Measurements from ENCODE around the gene TMEM132C.

TMEM132C gene

DNA sequence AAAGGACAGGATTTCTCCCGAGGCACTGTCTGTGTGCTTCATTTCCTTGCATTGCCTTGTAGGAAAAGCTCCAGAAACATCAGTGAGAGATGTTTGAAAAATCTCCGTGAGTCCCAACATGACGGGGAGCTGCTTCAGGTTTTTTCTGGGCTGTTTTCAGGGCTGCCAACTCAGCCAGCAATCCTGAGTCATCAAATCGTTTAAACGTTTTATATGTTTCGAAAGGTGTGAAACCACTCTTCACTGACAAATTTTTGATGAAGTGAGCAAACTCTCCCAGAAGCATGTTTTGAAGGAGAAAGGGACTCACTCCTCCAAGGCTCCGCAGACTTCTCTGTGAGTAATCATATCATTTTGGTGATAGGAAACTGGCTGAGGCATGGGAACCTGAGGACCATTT is 240.5 kb downstream of the TMEM132C start:
- TF ChIP-seq, protein P1, sequence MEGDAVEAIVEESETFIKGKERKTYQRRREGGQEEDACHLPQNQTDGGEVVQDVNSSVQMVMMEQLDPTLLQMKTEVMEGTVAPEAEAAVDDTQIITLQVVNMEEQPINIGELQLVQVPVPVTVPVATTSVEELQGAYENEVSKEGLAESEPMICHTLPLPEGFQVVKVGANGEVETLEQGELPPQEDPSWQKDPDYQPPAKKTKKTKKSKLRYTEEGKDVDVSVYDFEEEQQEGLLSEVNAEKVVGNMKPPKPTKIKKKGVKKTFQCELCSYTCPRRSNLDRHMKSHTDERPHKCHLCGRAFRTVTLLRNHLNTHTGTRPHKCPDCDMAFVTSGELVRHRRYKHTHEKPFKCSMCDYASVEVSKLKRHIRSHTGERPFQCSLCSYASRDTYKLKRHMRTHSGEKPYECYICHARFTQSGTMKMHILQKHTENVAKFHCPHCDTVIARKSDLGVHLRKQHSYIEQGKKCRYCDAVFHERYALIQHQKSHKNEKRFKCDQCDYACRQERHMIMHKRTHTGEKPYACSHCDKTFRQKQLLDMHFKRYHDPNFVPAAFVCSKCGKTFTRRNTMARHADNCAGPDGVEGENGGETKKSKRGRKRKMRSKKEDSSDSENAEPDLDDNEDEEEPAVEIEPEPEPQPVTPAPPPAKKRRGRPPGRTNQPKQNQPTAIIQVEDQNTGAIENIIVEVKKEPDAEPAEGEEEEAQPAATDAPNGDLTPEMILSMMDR (IDR thresholded peaks at IDR 0.05; ENCODE audit: low read depth, low read length, missing control alignments): no peak
- in situ Hi-C loops (cut with HindIII; ENCODE audit: low pct_ligation_motif_present, low sequenced_read_pairs): no loop called here

DNA sequence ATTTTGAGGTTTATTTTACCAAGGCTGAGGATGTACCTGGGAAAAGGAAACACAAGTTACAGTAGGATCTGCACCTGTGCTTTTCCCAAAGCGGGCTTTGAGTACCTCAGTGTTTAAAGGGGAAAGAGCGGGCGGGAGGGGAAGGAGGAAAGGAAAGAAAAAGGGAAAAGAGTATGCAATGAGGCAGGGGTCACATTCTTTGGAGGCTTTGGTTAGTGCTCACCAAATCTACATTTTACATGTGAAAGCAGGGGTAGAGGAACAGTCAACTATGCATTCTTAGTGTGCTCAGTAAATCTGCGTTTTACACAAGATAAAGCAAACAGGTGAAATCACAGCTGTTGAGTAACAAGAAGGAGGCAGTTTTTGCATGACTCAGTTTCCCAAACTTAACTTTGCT is 242.2 kb downstream of the TMEM132C start:
- no peak overlapping the region for H3K27ac ChIP-seq
- H3K27me3 ChIP-seq (replicated peaks): no peaks in the 10 kb centered on the region
- H3K4me3 ChIP-seq (ENCODE audit: low read depth, low read length): no peak overlapping the region
- H3K36me3 ChIP-seq (replicated peaks): no peaks in the 10 kb centered on the region
- DNase-seq: no peak
- TF ChIP-seq, protein P1 (IDR thresholded peaks at IDR 0.05; ENCODE audit: low read depth, low read length, missing control alignments): no peak
- in situ Hi-C loops (cut with HindIII; ENCODE audit: low pct_ligation_motif_present, low sequenced_read_pairs): no loop called here

More for the DNA sequence above, 240.5 kb downstream of the TMEM132C start:
- DNase-seq: no peak
- H3K27me3 ChIP-seq (replicated peaks): no peaks in the 10 kb centered on the region
- H3K4me3 ChIP-seq (ENCODE audit: low read depth, low read length): no peak overlapping the region
- H3K27ac ChIP-seq: no peak overlapping the region
- no peaks in the 10 kb centered on the region for H3K36me3 ChIP-seq (replicated peaks)

DNA sequence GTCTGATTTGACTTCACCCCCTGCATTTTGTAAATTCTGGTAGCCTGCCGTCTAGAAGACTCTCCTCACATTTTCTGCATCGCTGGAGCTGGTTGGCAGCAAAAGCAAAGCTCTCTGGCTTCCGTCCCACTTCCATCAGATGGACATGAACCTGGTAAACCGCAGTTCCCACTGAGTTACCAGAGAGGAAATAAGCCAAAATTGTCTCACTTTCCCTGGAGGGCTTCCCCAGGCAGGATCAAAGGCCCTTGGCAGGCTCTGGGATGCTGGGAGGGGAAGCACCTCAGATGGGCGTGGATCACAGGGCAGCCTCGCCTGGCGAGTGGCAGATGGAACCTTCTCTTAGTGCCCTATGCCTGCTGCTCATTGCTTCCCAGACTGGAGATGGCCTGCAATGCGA is 243.5 kb downstream of the TMEM132C start:
- Histone ChIP-seq H3K27me3 (replicated peaks) (no peaks in the 10 kb centered on the region), H3K27ac (no peak overlapping the region), H3K36me3 (replicated peaks) (no peaks in the 10 kb centered on the region), H3K4me3 (ENCODE audit: low read depth, low read length) (no peak overlapping the region)
- in situ Hi-C loops (cut with HindIII; ENCODE audit: low pct_ligation_motif_present, low sequenced_read_pairs): no loop called here
- TF ChIP-seq, protein P1 (IDR thresholded peaks at IDR 0.05; ENCODE audit: low read depth, low read length, missing control alignments): no peak
- no peak for DNase-seq

DNA sequence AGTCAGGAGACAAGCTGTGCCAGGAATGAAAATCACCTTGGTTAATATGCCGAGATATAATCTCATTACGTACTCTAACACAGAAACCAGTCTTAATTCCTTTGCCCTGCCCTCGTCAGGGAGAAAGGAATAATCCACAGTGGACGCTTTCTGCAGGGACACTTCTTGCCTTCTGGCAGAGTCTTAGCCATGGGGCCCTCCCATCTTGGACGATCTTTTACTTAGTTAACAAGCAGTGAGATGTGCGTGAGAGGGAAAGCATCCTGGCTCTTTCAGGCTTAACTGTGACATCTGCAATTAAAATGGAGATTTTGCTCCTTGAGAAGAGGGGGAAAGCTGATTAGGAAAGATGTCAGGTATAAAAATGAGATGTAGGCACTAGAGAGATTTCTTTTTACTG is 246.4 kb downstream of the TMEM132C start:
- no peaks in the 10 kb centered on the region for H3K36me3 ChIP-seq (replicated peaks)
- H3K27ac ChIP-seq: no peak overlapping the region
- DNase-seq: no peak
- in situ Hi-C loops (cut with HindIII; ENCODE audit: low pct_ligation_motif_present, low sequenced_read_pairs): no loop called here
- no peaks in the 10 kb centered on the region for H3K27me3 ChIP-seq (replicated peaks)
- TF ChIP-seq, protein P1 (IDR thresholded peaks at IDR 0.05; ENCODE audit: low read depth, low read length, missing control alignments): no peak
- H3K4me3 ChIP-seq (ENCODE audit: low read depth, low read length): no peak overlapping the region

DNA sequence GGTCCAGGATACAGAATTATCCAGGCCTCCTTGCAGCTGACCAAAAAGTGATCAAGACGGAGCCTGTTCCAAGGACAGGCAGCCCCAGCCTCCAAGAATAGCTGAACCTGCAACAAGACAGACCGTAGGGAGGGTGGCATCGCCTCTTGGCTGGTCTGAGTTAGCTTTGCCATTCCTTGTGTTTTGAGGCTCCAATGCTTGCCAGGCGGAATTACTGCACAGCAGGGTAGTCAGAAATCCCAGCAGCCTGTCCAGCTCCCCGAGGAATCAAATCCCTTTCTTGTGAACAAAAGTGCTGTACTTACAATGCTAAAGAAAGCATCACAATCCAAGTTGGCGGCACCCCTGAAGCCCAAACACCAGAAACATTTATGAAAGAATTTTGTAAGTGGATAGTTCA is 246.9 kb downstream of the TMEM132C start:
- Histone ChIP-seq H3K27ac (no peak overlapping the region), H3K4me3 (ENCODE audit: low read depth, low read length) (no peak overlapping the region), H3K36me3 (replicated peaks) (no peaks in the 10 kb centered on the region), H3K27me3 (replicated peaks) (no peaks in the 10 kb centered on the region)
- no peak for DNase-seq
- TF ChIP-seq, protein P1 (IDR thresholded peaks at IDR 0.05; ENCODE audit: low read depth, low read length, missing control alignments): no peak
- in situ Hi-C loops (cut with HindIII; ENCODE audit: low pct_ligation_motif_present, low sequenced_read_pairs): no loop called here

DNA sequence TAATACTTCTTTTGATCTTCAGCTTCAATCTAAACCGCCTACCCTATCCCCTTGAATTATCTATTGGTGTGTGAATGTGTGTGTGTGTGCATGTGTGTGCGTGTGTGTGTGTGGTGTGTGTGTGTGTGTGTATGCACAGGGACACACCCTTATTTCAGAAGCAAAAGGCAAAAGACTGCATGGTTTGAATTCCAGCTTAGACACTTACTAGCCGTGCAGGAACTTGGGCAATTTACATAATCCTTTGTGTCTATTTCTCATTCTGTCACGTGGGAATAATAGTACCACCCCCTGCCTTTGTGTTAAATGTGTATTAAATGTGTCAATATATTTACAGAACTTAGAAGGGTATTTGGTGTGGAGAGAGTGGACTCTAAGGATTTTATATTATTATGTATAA is 251.7 kb downstream of the TMEM132C start:
- no peak for DNase-seq
- in situ Hi-C loops (cut with HindIII; ENCODE audit: low pct_ligation_motif_present, low sequenced_read_pairs): no loop called here
- Histone ChIP-seq H3K36me3 (replicated peaks) (no peaks in the 10 kb centered on the region), H3K27ac (no peak overlapping the region), H3K4me3 (ENCODE audit: low read depth, low read length) (no peak overlapping the region), H3K27me3 (replicated peaks) (no peaks in the 10 kb centered on the region)
- TF ChIP-seq, protein P1 (IDR thresholded peaks at IDR 0.05; ENCODE audit: low read depth, low read length, missing control alignments): no peak

Measured in brain microvascular endothelial cell (primary cell).